HG03196 (cell line): Measurements from ENCODE around the gene PDE8B.
"Not testable (repeated sequence)": the region's sequence is repeated elsewhere in the genome, so short reads cannot be mapped to it uniquely, and the experiment has no call there.

Source experiments
- ATAC-seq: cut with Tn5 transposase; IDR thresholded peaks from one replicate; pipeline ENCODE4 v1.9.1; 2021; ENCODE audit not compliant: unreplicated experiment

Gene PDE8B

DNA sequence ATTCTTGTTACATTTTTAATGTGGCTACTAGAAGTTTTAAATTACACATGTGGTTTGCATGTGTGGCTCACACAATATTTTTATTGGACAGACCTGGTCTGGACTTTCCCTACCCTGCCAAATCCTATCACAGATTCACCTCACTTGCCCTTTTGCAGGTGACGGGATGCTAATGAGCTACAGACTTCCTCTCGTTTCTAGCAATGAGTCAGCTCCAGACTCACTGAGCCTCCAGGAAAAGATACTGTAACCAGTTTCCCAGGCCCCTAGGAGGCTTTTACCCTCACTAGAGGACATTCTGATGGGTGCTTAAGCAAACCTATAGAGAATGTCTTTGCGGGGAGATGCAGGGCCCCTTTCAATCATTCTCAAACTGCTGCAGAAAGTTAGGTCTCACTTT is 146.3 kb downstream of the PDE8B start:
- ATAC-seq, result peak; percentile 90

DNA sequence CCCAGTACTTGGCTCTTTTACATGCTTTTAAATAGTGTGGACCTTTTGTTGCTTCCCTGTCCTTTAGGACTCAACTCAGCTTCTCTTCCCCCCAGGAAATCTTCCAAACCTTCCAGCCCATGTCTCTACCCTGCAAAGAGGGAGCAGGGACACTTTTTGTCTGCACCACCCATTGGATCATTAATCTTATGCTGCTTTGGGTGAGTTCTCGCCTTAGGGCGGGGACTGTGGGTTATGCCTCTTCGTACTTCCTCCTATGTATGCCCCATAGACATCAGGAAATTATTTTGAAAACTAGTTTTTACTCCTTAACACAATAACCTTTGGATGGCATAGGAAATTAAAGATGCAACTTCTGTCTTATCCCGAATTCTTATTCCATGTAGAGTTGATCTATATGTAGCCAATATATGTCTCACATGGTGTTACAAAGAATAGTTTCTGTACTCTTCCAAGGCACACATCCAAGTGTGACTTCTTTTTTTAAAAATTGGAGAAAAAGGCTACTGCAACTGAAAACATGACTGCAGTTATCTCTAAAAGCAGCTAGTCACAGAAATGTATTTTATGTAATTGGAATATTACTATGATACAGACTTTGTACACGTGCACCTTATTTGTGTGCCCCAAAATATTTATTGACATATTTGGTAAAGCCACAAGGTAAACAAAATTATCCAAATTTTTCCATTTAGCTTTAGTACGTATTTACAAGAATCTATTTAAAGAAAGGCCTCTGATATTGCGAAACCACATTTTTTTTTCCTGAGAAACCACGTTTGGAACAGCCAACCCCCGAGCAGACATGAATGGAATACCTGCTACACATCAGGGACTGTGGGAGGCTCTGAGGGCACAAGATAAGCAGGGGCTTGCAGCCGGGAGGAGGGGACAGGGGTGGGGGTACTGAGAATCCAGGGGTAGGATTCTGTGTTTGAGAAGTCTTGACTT is 148.1 kb downstream of the PDE8B start:
- ATAC-seq, result no peak

DNA sequence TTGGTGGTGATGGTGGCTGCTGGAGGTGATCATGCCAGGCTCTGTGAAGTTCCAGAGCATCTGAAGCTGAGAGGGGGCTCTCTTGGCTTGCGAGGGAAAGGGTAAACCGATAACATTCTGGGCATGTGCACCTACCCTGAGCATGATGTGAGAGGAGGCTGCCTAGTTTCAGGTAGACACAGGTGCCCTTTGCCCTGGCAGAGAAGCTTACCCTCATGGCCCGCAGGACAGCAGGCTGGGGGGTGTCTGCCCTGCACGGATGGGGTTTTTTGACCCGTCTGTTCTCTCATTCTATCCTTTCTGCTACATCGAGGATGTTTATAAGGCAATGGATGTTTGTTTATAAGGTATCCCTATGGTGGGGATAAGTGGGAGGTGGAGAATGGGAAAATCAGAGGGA is 148.8 kb downstream of the PDE8B start:
- no peak for ATAC-seq

DNA sequence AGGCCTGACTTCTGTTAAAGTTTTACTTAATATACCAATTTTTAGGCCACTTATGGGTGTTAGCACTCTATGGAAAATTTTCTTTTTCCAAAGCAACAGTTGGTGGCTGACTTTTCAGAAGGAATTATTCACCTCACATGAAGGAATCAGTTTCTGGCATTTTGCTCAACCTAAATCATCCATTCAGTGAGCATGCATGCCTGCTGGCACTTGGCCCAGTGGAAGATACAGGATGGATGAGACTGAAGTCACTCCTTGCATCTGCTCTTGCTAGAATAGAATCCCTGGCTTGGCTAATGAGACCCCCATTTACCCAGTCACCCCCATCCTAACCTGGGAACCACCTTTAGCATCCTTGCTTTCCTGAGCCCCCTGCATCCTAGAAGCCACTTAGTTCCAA is 149.9 kb downstream of the PDE8B start:
- ATAC-seq, result no peak

DNA sequence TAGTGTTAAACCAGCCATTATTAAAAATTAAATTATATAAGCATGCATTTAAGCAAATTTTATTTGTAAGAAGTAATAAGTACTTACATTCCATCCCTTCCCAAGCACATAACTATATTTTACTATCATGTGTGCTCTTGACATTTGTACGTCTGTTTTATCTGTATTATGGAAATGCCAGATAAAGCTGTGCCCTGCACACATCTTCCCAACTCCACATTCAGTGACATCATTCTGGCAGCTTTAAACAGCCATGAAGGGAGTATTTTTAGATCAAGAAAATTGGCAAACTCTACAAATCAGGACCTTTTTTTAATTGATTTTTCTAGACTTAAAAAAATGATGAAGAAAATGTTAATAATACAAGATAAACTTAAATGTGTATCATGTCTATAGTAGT is 150.5 kb downstream of the PDE8B start:
- ATAC-seq, result no peak

DNA sequence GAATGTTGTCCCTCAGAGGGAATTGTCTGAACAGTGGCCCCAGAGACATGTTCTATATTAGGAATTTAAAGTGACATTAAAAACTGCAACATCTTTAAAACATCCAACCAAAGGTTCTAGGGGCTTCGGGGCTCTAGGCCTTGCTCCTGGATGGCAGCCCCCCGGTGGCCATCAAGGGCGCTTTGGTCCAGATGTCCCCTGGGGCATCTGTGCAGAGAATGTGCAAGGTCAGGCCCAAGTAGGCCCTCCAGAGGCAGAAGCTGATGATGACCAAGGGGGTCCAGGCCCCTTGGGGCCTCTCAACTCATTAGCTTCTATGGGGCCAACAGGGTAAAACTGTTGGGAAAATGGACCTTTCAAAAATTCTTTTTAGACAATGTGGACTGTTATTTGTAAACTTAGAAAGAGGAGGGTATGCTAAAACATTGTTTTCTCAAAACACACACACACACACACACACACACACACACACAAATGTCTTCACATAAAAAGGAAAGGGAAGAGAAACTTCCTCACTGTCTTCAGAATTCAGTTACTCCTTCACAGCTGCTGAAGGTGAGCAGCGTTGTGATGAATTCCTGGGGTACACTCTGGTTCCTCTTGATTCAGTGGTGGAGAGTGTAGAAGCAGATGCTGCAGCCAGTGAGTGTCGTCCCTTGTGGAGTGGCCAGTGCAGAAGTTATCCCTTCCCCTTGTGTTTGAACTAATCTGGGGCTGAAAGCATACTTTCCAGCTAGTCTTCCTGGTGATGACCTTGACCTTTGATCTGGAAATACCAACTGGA is 156.4 kb downstream of the PDE8B start:
- no peak for ATAC-seq

DNA sequence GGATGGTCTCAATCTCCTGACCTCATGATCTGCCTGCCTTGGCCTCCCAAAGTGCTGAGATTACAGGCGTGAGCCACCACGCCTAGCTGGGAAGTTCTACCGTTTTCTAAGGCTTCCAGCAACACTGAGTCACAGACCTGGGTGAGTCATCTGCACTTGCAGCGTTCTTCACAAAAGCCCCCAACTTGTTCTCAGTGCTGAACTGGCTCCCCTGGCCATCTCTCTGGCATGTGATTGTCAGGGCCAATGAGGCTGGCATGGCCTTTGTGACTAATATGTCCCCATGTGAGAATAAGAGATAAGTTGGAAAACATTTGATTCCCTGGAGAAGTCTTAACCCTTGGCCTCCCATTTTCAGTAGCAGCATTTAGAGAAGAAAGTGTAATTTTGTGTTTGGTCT is 157.3 kb downstream of the PDE8B start:
- ATAC-seq, result no peak

DNA sequence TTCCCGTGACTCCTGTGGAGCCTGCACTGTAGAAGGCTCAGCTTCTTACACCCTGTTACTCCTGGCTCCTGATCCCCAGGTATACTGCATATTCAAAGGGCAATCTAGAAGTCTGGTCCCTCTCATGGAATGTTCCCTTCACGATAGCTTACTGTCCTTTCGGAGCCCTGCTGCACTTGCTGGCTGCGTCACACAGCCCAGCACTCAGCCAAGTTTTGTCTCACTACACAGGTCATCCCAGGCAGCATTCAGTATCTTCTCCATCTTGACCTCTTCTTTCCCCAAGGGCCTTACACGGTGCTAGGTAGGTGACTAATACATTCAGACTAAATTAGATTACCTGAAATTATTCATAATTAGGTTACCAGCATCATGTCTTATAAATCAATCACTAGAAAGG is 157.9 kb downstream of the PDE8B start:
- no peak for ATAC-seq

- no peak for ATAC-seq
Measured at GRCh38 chr5:77369566-77369965, 159.1 kb downstream of the PDE8B start.

GRCh38 chr5:77374686-77375085 is 164.2 kb downstream of the PDE8B start:
- ATAC-seq, result no peak

GRCh38 chr5:77376609-77377300 is 166.3 kb downstream of the PDE8B start:
- ATAC-seq, result no peak

- ATAC-seq, result no peak
Measured at GRCh38 chr5:77379558-77380061, 169.1 kb downstream of the PDE8B start.

DNA sequence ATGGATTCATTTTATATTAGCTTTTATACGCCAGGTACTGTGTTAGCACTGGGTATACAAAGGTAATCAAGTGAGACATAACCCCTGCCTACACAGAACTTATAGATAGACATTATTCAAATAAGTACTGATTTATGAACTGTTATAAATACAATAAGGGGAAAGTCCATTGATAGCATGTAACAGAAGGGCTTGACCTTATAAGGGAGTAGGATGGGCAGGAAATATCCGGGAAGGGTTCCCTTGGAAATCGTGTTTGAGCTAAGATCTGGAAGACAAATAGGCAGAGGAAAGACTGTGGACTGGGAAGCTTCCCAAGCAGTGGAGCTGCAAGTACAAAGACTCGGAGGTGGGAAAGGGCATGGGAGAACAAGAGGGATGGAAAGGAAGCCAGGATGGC is 170.2 kb downstream of the PDE8B start:
- no peak for ATAC-seq

DNA sequence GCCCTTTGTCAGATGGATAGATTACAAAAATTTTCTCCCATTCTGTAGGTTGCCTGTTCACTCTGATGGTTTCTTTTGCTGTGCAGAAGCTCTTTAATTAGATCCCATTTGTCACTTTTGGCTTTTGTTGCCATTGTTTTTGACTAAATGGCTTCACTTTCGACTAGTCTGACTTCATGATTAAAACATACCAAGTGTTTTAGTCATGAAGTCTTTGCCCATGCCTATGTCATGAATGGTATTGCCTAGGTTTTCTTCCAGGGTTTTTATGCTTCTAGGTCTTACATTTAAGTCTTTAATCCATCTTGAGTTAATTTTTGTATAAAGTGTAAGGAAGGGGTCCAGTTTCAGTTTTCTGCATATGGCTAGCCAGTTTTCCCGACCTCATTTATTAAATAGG is 172.9 kb downstream of the PDE8B start:
- ATAC-seq, result not testable (repeated sequence)

- not testable (repeated sequence) for ATAC-seq
Measured at GRCh38 chr5:77386340-77386739, 175.9 kb downstream of the PDE8B start.

DNA sequence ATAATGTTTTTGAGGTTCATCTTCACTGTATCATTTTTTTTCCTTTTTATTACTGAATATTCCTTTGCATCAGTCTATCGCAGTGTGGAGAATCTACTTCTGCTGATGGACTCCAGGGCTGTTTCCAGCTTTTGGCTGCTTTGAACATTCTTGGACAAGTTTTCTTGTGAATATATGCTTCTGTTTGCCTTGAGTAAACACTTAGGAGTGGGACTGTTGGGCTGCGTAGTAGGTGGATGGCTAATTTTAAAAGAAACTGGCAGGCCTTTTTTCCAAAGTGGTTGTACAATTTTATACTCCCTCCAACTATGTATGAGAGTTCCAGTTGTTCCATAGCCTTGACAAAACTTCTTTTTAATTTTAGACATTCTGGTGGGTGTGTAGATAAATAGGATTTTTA is 179.3 kb downstream of the PDE8B start:
- no peak for ATAC-seq

DNA sequence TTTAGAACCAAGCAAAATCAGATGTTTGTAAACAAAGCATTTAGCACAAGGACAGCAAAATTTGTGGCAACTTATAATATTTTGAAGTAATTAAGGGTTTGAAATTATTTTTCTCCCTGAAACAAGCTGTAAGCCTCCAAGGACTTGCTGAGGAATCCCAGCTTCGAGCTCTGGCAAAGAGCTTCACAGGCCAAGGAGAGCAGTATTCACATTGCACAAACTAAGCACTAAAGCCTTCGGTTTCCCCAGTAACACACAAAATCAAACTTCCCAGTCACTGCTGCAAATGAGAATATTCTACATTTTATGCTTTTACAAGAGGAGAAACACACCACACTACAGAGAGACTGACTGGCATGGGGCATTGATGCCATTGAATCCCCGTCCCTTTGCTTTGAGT is 179.7 kb downstream of the PDE8B start:
- no peak for ATAC-seq

DNA sequence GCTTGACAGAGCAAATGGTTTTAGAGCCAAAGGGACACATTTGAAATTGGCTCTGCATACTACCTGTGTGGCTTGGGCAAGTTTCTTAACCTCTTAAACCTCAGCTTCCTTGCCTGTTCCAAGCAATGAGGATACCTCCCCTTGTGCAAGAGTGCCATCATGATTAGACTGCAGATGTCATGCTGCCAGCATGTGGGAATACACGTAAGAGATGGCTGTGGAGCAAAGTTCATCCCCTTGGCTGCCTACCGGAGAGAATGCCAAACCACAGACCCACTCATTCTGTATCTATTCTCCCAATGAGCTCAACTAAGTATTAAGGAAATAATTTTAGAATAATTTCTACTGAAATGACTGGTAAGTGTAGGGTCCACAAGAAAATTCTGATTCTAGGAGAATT is 180.3 kb downstream of the PDE8B start:
- no peak for ATAC-seq

DNA sequence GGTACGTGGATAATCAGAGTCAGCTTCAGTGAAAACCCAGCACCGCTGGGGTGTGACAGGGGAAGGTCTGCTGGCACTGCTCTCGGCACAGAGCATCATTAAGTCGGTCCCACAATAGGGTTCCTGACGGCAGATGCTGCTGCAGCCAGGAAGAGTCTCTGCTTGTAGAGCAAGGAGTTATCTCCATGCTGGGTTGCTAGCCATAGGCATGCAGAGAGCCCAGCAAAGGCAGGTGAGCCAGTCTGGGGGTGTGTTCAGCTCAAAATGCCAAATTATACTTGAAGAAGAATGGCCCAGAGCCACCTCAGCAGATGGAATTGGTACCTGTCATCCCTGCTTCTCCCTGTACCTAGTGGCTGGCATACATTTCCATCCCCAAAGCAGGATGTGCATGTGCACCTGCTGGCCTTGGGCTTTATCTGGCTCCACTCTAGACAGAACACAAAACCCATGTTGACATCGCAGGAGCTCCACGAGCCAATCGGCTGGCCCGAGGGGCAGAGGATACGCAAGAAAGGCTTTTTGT is 180.8 kb downstream of the PDE8B start:
- no peak for ATAC-seq

GRCh38 chr5:77394064-77394715 is 183.7 kb downstream of the PDE8B start:
- no peak for ATAC-seq

DNA sequence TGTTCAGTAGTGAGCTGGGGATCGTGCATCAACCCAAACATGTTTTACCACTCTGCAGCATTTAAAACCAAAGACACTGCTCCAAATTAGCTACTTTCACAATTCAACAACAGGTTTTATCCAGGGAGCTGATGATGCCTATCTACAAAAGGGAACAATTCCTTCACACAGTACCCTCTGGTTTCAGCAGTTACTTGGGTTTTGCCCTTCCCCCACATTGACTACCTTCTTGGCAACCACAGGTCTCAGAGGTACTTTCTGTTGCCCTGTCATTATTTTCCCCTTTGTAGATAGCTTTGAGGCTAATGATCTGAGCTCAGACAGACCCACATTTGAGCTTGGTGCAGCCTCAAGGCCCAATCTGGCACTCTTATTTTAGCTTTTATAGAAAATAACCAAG is 185.5 kb downstream of the PDE8B start:
- ATAC-seq, result no peak
